T-cell (primary cell): ENCODE measurements around the gene TEX13A. TPM values are rescaled to one million over a fixed set of nuclear protein-coding genes. Genes with fewer than 3 reads are reported as not detected.

Experiments used
- ATAC-seq, 4 experiments: fragments of 200-7000 bp in 3 of 4; fragments of 150-1000 bp in 1 of 4; cut with Tn5 transposase; replicated peaks in 1 of 4; 1 replicate in 3 of 4; 2 replicates in 1 of 4; pipeline ENCODE4 v1.10.0; 2021; ENCODE audit warnings: moderate library complexity in 3 of 4, mild to moderate bottlenecking in 2 of 4, moderate number of reproducible peaks in 1 of 4
- CTCF ChIA-PET, 2 donors: fragments of 300-600 bp; sonication (Branson Sonifier 250); formaldehyde crosslinking; loops; one replicate each; lab custom pipeline; 2022; ENCODE audit warnings: antibody characterized with exemption in 2 of 2; lab: Charles Lee
- POLR2A ChIA-PET, 2 donors: fragments of 300-600 bp; sonication (Branson Sonifier 250); formaldehyde crosslinking; loops; one replicate each; lab custom pipeline; 2022; ENCODE audit warnings: antibody characterized with exemption in 2 of 2; lab: Charles Lee
- DNase-seq, 35 experiments: peaks; one replicate each; pipeline versions ENCODE4 v3.0.0 to v3.0.0-alpha.2; 2013 to 2023
- H3K27ac ChIP-seq: one replicate; pipeline ENCODE4 v1.5.1; 2013; ENCODE audit warnings: low read length
- H3K27me3 ChIP-seq, 2 experiments: replicated peaks in 1 of 2; 1 replicate in 1 of 2; 2 replicates in 1 of 2; pipeline versions ENCODE4 v1.6.1 to v1.7.0; 2013; ENCODE audit warnings: low read length in 1 of 2, mixed read lengths in 1 of 2; ENCODE audit not compliant: control insufficient read depth in 2 of 2, insufficient read depth in 2 of 2; ENCODE audit errors: extremely low read depth in 1 of 2
- H3K36me3 ChIP-seq, 2 donors: 1 replicate in 1 of 2; 2 replicates in 1 of 2; pipeline versions ENCODE4 v1.6.1 to v1.7.0; 2013; ENCODE audit warnings: low read length in 1 of 2; ENCODE audit not compliant: control insufficient read depth in 2 of 2, insufficient read depth in 1 of 2; ENCODE audit errors: extremely low read depth in 1 of 2
- H3K4me1 ChIP-seq, 2 experiments: 1 replicate in 1 of 2; 2 replicates in 1 of 2; pipeline versions ENCODE4 v1.6.1 to v1.7.0; 2013; ENCODE audit warnings: low read length in 2 of 2, mixed read lengths in 1 of 2; ENCODE audit not compliant: insufficient read depth in 2 of 2, control insufficient read depth in 1 of 2; ENCODE audit errors: extremely low read depth in 1 of 2
- H3K4me3 ChIP-seq, 2 donors: 1 replicate in 1 of 2; 2 replicates in 1 of 2; pipeline versions ENCODE4 v1.5.1 to v1.7.0; 2013; ENCODE audit warnings: mild to moderate bottlenecking in 2 of 2, low read length in 1 of 2, moderate library complexity in 1 of 2; ENCODE audit not compliant: control insufficient read depth in 1 of 2; ENCODE audit errors: extremely low read depth in 1 of 2
- H3K9me3 ChIP-seq: 2 replicates; pipeline ENCODE4 v1.7.0; 2013
- H3K27ac Mint-ChIP-seq, 2 donors: one replicate each; pipeline ENCODE4 v1.8.0; 2020 to 2021; ENCODE audit warnings: mild to moderate bottlenecking in 2 of 2, mixed read lengths in 2 of 2
- H3K27me3 Mint-ChIP-seq, 2 donors: one replicate each; pipeline ENCODE4 v1.8.0; 2021 to 2022; ENCODE audit warnings: mixed read lengths in 2 of 2
- H3K36me3 Mint-ChIP-seq: one replicate; pipeline ENCODE4 v1.8.0; 2021; ENCODE audit warnings: mixed read lengths
- H3K4me1 Mint-ChIP-seq, 3 donors: one replicate each; pipeline ENCODE4 v1.8.0; 2020 to 2022; ENCODE audit warnings: mixed read lengths in 3 of 3, mild to moderate bottlenecking in 1 of 3
- H3K4me3 Mint-ChIP-seq, 3 donors: one replicate each; pipeline ENCODE4 v1.8.0; 2020 to 2022; ENCODE audit warnings: mild to moderate bottlenecking in 3 of 3, mixed read lengths in 3 of 3, moderate library complexity in 3 of 3
- H3K9me3 Mint-ChIP-seq, 3 donors: one replicate each; pipeline ENCODE4 v1.8.0; 2020 to 2022; ENCODE audit warnings: mixed read lengths in 3 of 3
- WGBS: methylation state at CpG from one replicate; pipeline ENCODE4 v1.1.5; 2013; ENCODE audit warnings: missing lambda C conversion rate; ENCODE audit not compliant: insufficient coverage; 5-methylcytosine and 5-hydroxymethylcytosine counted together
- total RNA-seq, 35 experiments: library from RNA in 6 of 35; stranded (reverse) in 6 of 35; fragments of 120-200 nt in 1 of 35; gene quantifications; one replicate each; pipeline versions ENCODE4 v1.2.1 to v1.2.4 and lab custom pipeline; 2013 to 2026

TEX13A gene
- total RNA-seq, 5 donors from 2014 or later (not counting 1 experiment from before 2014, with no cell fraction given) = not detected

DNA sequence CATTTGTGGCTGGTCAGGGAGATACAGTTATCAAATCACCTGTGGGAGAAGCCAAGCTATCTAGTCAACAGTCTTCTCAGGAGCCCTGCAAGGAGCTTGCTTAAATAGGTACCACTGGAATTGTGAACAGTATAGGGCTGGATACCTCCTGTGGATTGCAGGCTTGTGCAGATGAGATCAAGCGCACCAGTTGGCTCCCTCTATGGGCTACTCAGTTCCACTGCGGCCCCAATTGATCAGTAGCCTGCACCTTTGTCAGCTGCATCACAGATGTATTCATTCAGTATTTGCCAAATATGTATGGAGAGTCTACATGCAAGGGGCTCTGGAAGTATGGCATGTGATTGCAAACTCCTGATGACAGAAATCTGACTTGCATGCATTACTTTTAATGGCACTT lies 28.6 kb downstream of the TEX13A start:
- H3K9me3 ChIP-seq = no peaks in the 10 kb centered on the region
- ATAC-seq = no peak
- H3K9me3 Mint-ChIP-seq = no peaks in the 10 kb centered on the region

DNA sequence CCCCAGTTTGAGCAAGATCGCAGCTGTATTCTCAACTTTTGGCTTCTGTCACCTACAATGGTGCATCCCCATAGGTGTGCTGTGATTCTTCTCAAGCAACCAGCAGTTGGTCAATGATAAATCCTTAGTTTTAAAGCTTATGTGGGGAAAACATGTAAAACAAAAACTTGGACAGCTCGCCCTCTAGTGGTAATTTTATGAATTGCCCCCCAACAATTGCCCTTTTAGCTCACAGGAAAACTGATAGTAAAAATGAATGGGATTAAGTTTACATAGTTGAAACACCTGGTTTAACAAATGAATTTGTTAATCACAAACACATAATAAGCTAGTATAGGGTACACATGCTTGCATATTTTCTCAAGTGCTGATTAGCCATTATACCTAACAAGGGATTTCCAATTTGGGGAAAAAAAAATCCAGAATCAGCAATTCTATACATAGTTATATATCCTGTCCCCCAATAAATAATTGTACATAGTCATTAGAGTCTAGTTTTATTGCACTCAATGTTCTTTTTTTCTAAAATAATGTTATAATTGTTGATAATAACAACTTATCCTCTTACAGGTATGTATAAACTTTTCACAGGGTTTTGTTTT lies 30.1 kb downstream of the TEX13A start:
- H3K4me3 ChIP-seq = no peak overlapping the region
- Mint-ChIP-seq H3K27ac (no peak overlapping the region), H3K4me3 (no peak overlapping the region), H3K4me1 (no peaks in the 10 kb centered on the region), H3K9me3 (no peaks in the 10 kb centered on the region), H3K36me3 (no peaks in the 10 kb centered on the region), H3K27me3 (peaks cover 0 to 28% of the 10 kb centered on the region in 2 donors)
- WGBS = no CpG with 5 or more reads among the region's 2 CpGs
- H3K9me3 ChIP-seq = no peaks in the 10 kb centered on the region
- H3K27ac ChIP-seq = no peak overlapping the region
- ChIA-PET POLR2A (no interaction called here), CTCF (interaction anchor here (0.6 to 1.1 kb wide), 4 partner anchors 17 to 775 kb away, joined by 3 to 5 read pairs (median 4); no protein-coding TSS in a partner anchor)
- no peaks in the 10 kb centered on the region for H3K4me1 ChIP-seq
- H3K36me3 ChIP-seq = no peaks in the 10 kb centered on the region
- peaks cover 0 to 2% of the 10 kb centered on the region in 2 experiments for H3K27me3 ChIP-seq
- ATAC-seq = no peak
- DNase-seq = peak in 2 of 35 experiments; percentile 4 to 8

More for the DNA sequence above, 28.6 kb downstream of the TEX13A start:
- POLR2A ChIA-PET = no interaction called here
- H3K27ac ChIP-seq = no peak overlapping the region
- H3K4me3 ChIP-seq = no peak overlapping the region
- Mint-ChIP-seq H3K4me1 (no peaks in the 10 kb centered on the region), H3K36me3 (no peaks in the 10 kb centered on the region), H3K4me3 (no peak overlapping the region), H3K27ac (no peak overlapping the region), H3K27me3 (peaks cover 0 to 22% of the 10 kb centered on the region in 2 donors)
- DNase-seq = no peak
- H3K36me3 ChIP-seq = no peaks in the 10 kb centered on the region
- no CpG with 5 or more reads among the region's 2 CpGs for WGBS
- peaks cover 0 to 2% of the 10 kb centered on the region in 2 experiments for H3K27me3 ChIP-seq
- H3K4me1 ChIP-seq = no peaks in the 10 kb centered on the region
- CTCF ChIA-PET = interaction anchor here in 1 of 2 donors (0.6 kb wide), 1 partner anchor 56 kb away, joined by 3 read pairs; no protein-coding TSS in a partner anchor

- Mint-ChIP-seq H3K36me3 (no peaks in the 10 kb centered on the region), H3K4me1 (no peaks in the 10 kb centered on the region), H3K27ac (no peak overlapping the region), H3K4me3 (no peak overlapping the region), H3K9me3 (no peaks in the 10 kb centered on the region), H3K27me3 (peaks cover 0 to 28% of the 10 kb centered on the region in 2 donors)
- ATAC-seq (no peak), DNase-seq (no peak)
- ChIA-PET CTCF (no interaction called here), POLR2A (no interaction called here)
- Histone ChIP-seq H3K9me3 (no peaks in the 10 kb centered on the region), H3K27me3 (peaks cover 0 to 2% of the 10 kb centered on the region in 2 experiments), H3K36me3 (no peaks in the 10 kb centered on the region), H3K4me1 (no peaks in the 10 kb centered on the region), H3K4me3 (no peak overlapping the region), H3K27ac (no peak overlapping the region)
- WGBS = no CpG with 5 or more reads among the region's 8 CpGs
Measured at GRCh38 chrX:105189093-105189492, 31.4 kb downstream of the TEX13A start.

- Mint-ChIP-seq H3K27me3 (peaks cover 0 to 4% of the 10 kb centered on the region in 2 donors), H3K4me3 (no peak overlapping the region), H3K27ac (no peak overlapping the region), H3K36me3 (no peaks in the 10 kb centered on the region), H3K4me1 (no peaks in the 10 kb centered on the region), H3K9me3 (no peaks in the 10 kb centered on the region)
- no peak for ATAC-seq
- no CpG with 5 or more reads among the region's 3 CpGs for WGBS
- ChIA-PET POLR2A (no interaction called here), CTCF (no interaction called here)
- Histone ChIP-seq H3K9me3 (no peaks in the 10 kb centered on the region), H3K27me3 (no peaks in the 10 kb centered on the region), H3K27ac (no peak overlapping the region), H3K4me3 (no peak overlapping the region), H3K4me1 (no peaks in the 10 kb centered on the region), H3K36me3 (no peaks in the 10 kb centered on the region)
- DNase-seq = no peak
Measured at GRCh38 chrX:105179644-105180043, 40.9 kb downstream of the TEX13A start.

DNA sequence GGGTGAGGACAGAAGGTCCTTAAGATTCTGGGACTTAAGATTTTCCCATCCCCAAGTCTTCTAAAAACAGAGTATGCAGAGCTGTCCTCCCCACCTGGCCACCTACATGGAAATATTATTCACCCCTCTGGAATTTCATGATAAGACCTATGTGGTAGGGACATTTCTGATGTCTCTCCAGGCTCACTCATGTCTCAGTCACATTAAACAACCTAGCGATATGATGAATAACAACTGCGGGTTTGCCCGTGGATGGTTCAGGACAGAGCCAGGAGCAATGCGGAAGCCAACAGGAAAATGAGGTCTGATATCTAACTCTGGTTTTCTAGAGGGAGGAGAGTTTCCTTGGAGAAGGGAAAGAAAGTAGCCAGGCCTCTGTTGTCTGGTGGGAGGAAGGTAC lies 47.4 kb downstream of the TEX13A start:
- ATAC-seq (no peak), DNase-seq (no peak)
- Mint-ChIP-seq H3K9me3 (no peaks in the 10 kb centered on the region), H3K27ac (no peak overlapping the region), H3K4me3 (no peak overlapping the region), H3K27me3 (peaks cover 0 to 7% of the 10 kb centered on the region in 2 donors), H3K4me1 (no peaks in the 10 kb centered on the region), H3K36me3 (no peaks in the 10 kb centered on the region)
- no peak overlapping the region for H3K27ac ChIP-seq
- no CpG with 5 or more reads among the region's 4 CpGs for WGBS
- H3K4me1 ChIP-seq = no peaks in the 10 kb centered on the region
- H3K36me3 ChIP-seq = no peaks in the 10 kb centered on the region
- ChIA-PET POLR2A (no interaction called here), CTCF (no interaction called here)
- H3K4me3 ChIP-seq = no peak overlapping the region
- H3K27me3 ChIP-seq = no peaks in the 10 kb centered on the region
- H3K9me3 ChIP-seq = no peaks in the 10 kb centered on the region
